A673 (cell line): ENCODE data around the gene ADCYAP1R1. TPM values are rescaled to one million over a fixed set of nuclear protein-coding genes. Genes with fewer than 3 reads are reported as not detected.

Experiments used
- BruUV-seq: library from RNA; stranded (reverse); fragments of 400-500 nt; replicated peaks from 2 replicates; lab custom pipeline; 2021; lab: Mats Ljungman, UMichigan
- CTCF ChIA-PET: fragments of 300-600 bp; sonication (Branson Sonifier 250); formaldehyde crosslinking; loops from one replicate; lab custom pipeline; 2022; ENCODE audit warnings: antibody characterized with exemption; lab: Charles Lee
- POLR2A ChIA-PET: fragments of 300-600 bp; sonication (Branson Sonifier 250); formaldehyde crosslinking; loops from one replicate; lab custom pipeline; 2022; ENCODE audit warnings: antibody characterized with exemption; ENCODE audit not compliant: low non-redundant PET; lab: Charles Lee
- DNase-seq: peaks from one replicate; pipeline ENCODE4 v3.0.0-alpha.2; 2015; ENCODE audit warnings: low spot score
- H3K27ac ChIP-seq: fragments of 200-600 bp; sonication (generic); 2 replicates; pipeline ENCODE4 v1.5.1; 2016; ENCODE audit warnings: mixed run types, low read depth, mild to moderate bottlenecking, mixed read lengths, antibody characterized with exemption, low read length; ENCODE audit not compliant: poor library complexity, severe bottlenecking
- H3K27me3 ChIP-seq: fragments of 200-600 bp; sonication (generic); replicated peaks from 2 replicates; pipeline ENCODE4 v1.6.1; 2017; ENCODE audit warnings: mixed run types, low read depth, mild to moderate bottlenecking, mixed read lengths, antibody characterized with exemption, low read length; ENCODE audit not compliant: insufficient read depth, poor library complexity
- H3K36me3 ChIP-seq: fragments of 200-600 bp; sonication (generic); 2 replicates; pipeline ENCODE4 v1.6.1; 2016; ENCODE audit warnings: mixed run types, mild to moderate bottlenecking, mixed read lengths, antibody characterized with exemption, low read length; ENCODE audit not compliant: insufficient read depth, poor library complexity, severe bottlenecking
- H3K4me1 ChIP-seq: fragments of 200-600 bp; sonication (generic); 2 replicates; pipeline ENCODE4 v1.6.1; 2017; ENCODE audit warnings: mixed run types, mild to moderate bottlenecking, mixed read lengths, antibody characterized with exemption, low read length; ENCODE audit not compliant: insufficient read depth, poor library complexity, severe bottlenecking
- H3K4me3 ChIP-seq: fragments of 200-600 bp; sonication (generic); 2 replicates; pipeline ENCODE4 v1.5.1; 2016; ENCODE audit warnings: low read depth, mixed run types, mild to moderate bottlenecking, mixed read lengths, low read length; ENCODE audit not compliant: poor library complexity, severe bottlenecking
- H3K9me3 ChIP-seq: fragments of 200-600 bp; sonication (generic); 2 replicates; pipeline ENCODE4 v1.6.1; 2016; ENCODE audit warnings: mixed run types, low read depth, mild to moderate bottlenecking, mixed read lengths, antibody characterized with exemption, low read length; ENCODE audit not compliant: poor library complexity, severe bottlenecking
- CTCF ChIP-seq: fragments of 300-800, 200-600 bp; sonication (generic); conservative IDR thresholded peaks from 2 replicates; pipeline ENCODE4 v1.5.1; 2017; ENCODE audit warnings: low read depth, mild to moderate bottlenecking, antibody characterized with exemption, low read length, moderate library complexity, mixed read lengths
- EZH2 ChIP-seq: fragments of 200-600 bp; sonication (generic); IDR thresholded peaks from 2 replicates; pipeline ENCODE4 v1.6.1; 2017; ENCODE audit warnings: borderline replicate concordance, low read depth, mild to moderate bottlenecking, mixed read lengths, antibody characterized with exemption, low read length; ENCODE audit not compliant: poor library complexity, severe bottlenecking
- intact Hi-C: fragments of 100-400 bp; cut with micrococcal nuclease; formaldehyde crosslinking; loops from one replicate; pipeline ENCODE4 v1.10.0; 2022; ENCODE audit not compliant: unreplicated experiment
- total RNA-seq: library from RNA; stranded (reverse); gene quantifications from 2 replicates; pipeline ENCODE4 v1.2.3, GENCODE V29; 2021

The ADCYAP1R1 gene
- total RNA-seq, 1 experiment from 2014 or later = not detected

GRCh38 chr7:31004393-31004792, 47.7 kb upstream of the ADCYAP1R1 start:
- CTCF ChIA-PET = no interaction called here
- Histone ChIP-seq H3K36me3 (no peaks in the 10 kb centered on the region), H3K27ac (no peak overlapping the region), H3K4me3 (no peak overlapping the region), H3K4me1 (no peaks in the 10 kb centered on the region), H3K9me3 (no peaks in the 10 kb centered on the region), H3K27me3 (peaks cover 18% of the 10 kb centered on the region)
- no peak for TF ChIP-seq EZH2
- no peak for TF ChIP-seq CTCF
- DNase-seq = no peak
- no TSS peak for BruUV-seq
- POLR2A ChIA-PET = no interaction called here
- intact Hi-C loops = no loop called here

- intact Hi-C loops = no loop called here
- no peak overlapping the region for H3K27ac ChIP-seq
- ChIA-PET POLR2A (no interaction called here), CTCF (no interaction called here)
- BruUV-seq = no TSS peak
- H3K36me3 ChIP-seq = no peaks in the 10 kb centered on the region
- H3K9me3 ChIP-seq = no peaks in the 10 kb centered on the region
- no peaks in the 10 kb centered on the region for H3K4me1 ChIP-seq
- no peak for DNase-seq
- H3K4me3 ChIP-seq = no peak overlapping the region
- H3K27me3 ChIP-seq = peaks cover 25% of the 10 kb centered on the region
- no peak for TF ChIP-seq EZH2
- no peak for TF ChIP-seq CTCF
These were observed 45.3 kb upstream of the ADCYAP1R1 start for GRCh38 chr7:31006857-31007256.

- Histone ChIP-seq H3K4me3 (no peak overlapping the region), H3K27me3 (peaks cover 25% of the 10 kb centered on the region), H3K36me3 (no peaks in the 10 kb centered on the region), H3K27ac (no peak overlapping the region), H3K4me1 (no peaks in the 10 kb centered on the region), H3K9me3 (no peaks in the 10 kb centered on the region)
- no peak for DNase-seq
- ChIA-PET CTCF (no interaction called here), POLR2A (no interaction called here)
- TF ChIP-seq EZH2 = no peak
- no peak for TF ChIP-seq CTCF
- no TSS peak for BruUV-seq
- intact Hi-C loops = no loop called here
These were observed 44.5 kb upstream of the ADCYAP1R1 start for GRCh38 chr7:31007634-31008033.
